ENCODE data around the gene C19orf25. TPM values are rescaled to one million over a fixed set of nuclear protein-coding genes. Genes with fewer than 3 reads are reported as not detected.

Gene C19orf25
- total RNA-seq, 2 donors from 2014 or later, result 40.0 to 51.1 TPM

DNA sequence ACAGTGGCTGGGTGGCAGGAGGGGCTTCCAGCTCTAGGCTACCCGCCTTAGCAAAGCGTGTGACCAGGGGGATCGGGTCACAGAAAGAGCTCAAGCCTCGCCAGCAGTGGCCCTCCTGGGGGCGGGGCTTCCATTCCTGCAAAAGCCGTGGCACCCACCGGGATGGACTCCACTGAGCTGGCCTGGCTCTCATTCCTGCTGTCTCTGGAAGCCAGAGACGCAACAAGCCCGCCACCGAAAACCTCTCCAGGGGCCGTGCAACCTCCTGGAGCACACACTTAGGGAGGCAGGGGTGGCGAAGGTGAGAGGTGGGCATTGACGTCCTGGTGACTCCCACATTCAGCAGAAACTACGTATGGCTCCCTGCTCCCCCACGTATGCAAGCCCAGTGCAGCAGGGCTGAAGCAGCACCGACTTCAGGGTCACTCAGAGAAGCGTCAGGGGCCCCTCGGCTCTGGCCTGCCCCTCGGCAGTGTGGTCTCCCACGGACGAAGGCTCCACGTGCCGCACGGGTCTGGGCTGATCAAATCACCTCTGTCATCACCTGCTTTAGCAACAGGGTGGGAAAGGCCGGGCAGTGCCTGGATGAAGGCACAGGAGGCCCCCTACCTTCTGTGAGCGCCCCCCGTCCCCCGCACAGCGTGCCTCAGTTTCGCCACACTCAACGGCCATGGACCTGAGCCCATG is 3.1 kb downstream of the C19orf25 start:
- no peak overlapping the region for H3K27ac Mint-ChIP-seq
- no peaks in the 10 kb centered on the region for H3K4me1 Mint-ChIP-seq
- peaks cover 21% of the 10 kb centered on the region for H3K36me3 ChIP-seq (ENCODE audit: control insufficient read depth, insufficient read depth, low read length)
- H3K4me3 Mint-ChIP-seq, result no peak overlapping the region
- TF ChIP-seq, protein P1, sequence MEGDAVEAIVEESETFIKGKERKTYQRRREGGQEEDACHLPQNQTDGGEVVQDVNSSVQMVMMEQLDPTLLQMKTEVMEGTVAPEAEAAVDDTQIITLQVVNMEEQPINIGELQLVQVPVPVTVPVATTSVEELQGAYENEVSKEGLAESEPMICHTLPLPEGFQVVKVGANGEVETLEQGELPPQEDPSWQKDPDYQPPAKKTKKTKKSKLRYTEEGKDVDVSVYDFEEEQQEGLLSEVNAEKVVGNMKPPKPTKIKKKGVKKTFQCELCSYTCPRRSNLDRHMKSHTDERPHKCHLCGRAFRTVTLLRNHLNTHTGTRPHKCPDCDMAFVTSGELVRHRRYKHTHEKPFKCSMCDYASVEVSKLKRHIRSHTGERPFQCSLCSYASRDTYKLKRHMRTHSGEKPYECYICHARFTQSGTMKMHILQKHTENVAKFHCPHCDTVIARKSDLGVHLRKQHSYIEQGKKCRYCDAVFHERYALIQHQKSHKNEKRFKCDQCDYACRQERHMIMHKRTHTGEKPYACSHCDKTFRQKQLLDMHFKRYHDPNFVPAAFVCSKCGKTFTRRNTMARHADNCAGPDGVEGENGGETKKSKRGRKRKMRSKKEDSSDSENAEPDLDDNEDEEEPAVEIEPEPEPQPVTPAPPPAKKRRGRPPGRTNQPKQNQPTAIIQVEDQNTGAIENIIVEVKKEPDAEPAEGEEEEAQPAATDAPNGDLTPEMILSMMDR (conservative IDR thresholded peaks at IDR 0.05), result no peak
- 91 to 96% methylated on average over 20 to 31 of the region's 31 CpGs for WGBS, 2 experiments (ENCODE audit: insufficient coverage in 1 of 2, insufficient read length in 1 of 2)
- no peak overlapping the region for H3K4me3 ChIP-seq (ENCODE audit: low read length)
- no peaks in the 10 kb centered on the region for H3K9me3 ChIP-seq (ENCODE audit: control insufficient read depth, low read length)
- no peaks in the 10 kb centered on the region for H3K9me3 Mint-ChIP-seq
- no peak for DNase-seq
- no peak overlapping the region for H3K27ac ChIP-seq (ENCODE audit: low read depth, low read length)
- peaks cover 5% of the 10 kb centered on the region for H3K36me3 Mint-ChIP-seq (ENCODE audit: low read depth)
- peaks cover 25% of the 10 kb centered on the region for H3K27me3 ChIP-seq (ENCODE audit: control insufficient read depth, insufficient read depth, low read length, poor library complexity, severe bottlenecking)
- no peak overlapping the region for H3K9ac ChIP-seq (ENCODE audit: extremely low read depth, low read length, poor library complexity, severe bottlenecking)
- peaks cover 26% of the 10 kb centered on the region for H3K27me3 Mint-ChIP-seq (ENCODE audit: insufficient read depth)
- peaks cover 2% of the 10 kb centered on the region for H3K4me1 ChIP-seq (ENCODE audit: control insufficient read depth, insufficient read depth, low read length)

DNA sequence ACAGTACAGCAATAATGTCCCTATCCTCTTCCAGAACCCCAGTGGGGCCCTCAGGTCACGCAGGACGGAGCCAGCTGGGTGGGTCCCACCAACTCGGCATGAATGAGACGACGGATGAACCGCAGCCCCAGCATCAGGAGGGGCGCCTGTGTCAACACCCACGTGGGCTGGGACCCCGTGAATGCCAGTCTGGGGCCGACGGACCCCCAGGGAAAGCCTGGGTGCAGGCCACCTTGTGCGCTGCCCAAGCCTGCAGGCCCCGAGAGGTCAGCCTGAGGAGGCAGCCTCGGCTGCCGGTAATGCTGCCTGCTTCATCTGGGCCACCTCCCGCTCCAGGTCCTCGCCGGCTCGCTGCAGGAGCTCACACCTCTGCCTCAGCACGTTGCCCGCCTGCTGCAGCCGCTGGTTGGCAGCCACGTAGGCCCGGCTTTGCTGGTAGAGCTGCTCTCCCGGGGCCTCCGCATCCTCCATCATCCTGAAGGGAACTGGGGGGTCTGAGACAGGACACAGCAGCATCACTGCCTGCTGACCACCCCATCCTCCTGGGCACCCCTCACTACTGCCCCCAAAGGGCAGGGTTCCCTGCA is 4.2 kb downstream of the C19orf25 start:
- Mint-ChIP-seq H3K4me3 (no peak overlapping the region), H3K27me3 (ENCODE audit: insufficient read depth) (peaks cover 31% of the 10 kb centered on the region), H3K27ac (no peak overlapping the region), H3K36me3 (ENCODE audit: low read depth) (peaks cover 5% of the 10 kb centered on the region), H3K9me3 (no peaks in the 10 kb centered on the region), H3K4me1 (no peaks in the 10 kb centered on the region)
- no peak for DNase-seq
- 94 to 98% methylated on average over 24 to 26 of the region's 26 CpGs for WGBS, 2 experiments (ENCODE audit: insufficient coverage in 1 of 2, insufficient read length in 1 of 2)
- Histone ChIP-seq H3K4me1 (ENCODE audit: control insufficient read depth, insufficient read depth, low read length) (peaks cover 6% of the 10 kb centered on the region), H3K27ac (ENCODE audit: low read depth, low read length) (no peak overlapping the region), H3K9me3 (ENCODE audit: control insufficient read depth, low read length) (no peaks in the 10 kb centered on the region), H3K4me3 (ENCODE audit: low read length) (no peak overlapping the region), H3K9ac (ENCODE audit: extremely low read depth, low read length, poor library complexity, severe bottlenecking) (no peak overlapping the region), H3K36me3 (ENCODE audit: control insufficient read depth, insufficient read depth, low read length) (peaks cover 21% of the 10 kb centered on the region), H3K27me3 (ENCODE audit: control insufficient read depth, insufficient read depth, low read length, poor library complexity, severe bottlenecking) (peaks cover 35% of the 10 kb centered on the region)
- TF ChIP-seq, protein P1 (conservative IDR thresholded peaks at IDR 0.05), result no peak

DNA sequence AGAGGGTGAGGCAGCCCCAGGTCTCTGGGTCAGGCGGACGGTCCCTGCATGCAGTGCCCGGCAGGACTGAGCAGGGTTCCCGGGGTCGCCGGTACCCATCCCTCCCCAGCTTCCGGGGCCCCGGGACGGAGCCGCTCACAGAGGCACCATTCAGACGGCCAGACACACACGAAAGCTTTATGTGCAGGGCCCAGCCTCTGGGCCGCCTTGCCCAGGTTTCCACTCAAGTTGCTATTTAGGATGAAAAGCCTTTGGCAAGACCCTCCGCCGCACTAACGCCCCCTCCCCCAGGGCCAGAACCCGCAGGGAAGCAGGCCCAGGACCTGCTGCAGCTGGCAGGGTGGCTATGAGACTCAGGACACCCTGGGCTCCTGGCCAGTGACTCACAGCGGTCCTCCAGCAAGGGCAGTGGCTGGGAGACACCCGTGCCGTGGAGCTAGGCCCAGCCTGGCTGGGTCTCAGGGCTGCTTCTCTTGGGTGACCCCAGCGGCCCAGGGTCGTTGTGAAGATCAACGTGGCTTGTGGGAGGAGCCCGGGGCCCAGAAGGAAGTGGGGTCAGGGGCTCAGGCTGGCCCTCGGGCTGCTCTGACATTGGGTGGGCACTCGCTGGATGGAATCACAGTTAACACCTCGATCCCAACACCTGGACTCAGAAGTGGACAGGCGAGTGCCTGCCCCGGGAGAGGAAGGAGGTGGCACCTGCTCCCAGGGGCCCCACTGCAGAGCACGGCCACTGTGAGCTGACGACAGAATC is 4.8 kb downstream of the C19orf25 start:
- Mint-ChIP-seq H3K4me1 (no peaks in the 10 kb centered on the region), H3K27me3 (ENCODE audit: insufficient read depth) (peaks cover 31% of the 10 kb centered on the region), H3K9me3 (no peaks in the 10 kb centered on the region), H3K4me3 (no peak overlapping the region), H3K36me3 (ENCODE audit: low read depth) (peaks cover 5% of the 10 kb centered on the region), H3K27ac (no peak overlapping the region)
- peaks cover 6% of the 10 kb centered on the region for H3K4me1 ChIP-seq (ENCODE audit: control insufficient read depth, insufficient read depth, low read length)
- no peak overlapping the region for H3K27ac ChIP-seq (ENCODE audit: low read depth, low read length)
- H3K9me3 ChIP-seq (ENCODE audit: control insufficient read depth, low read length), result no peaks in the 10 kb centered on the region
- 90% methylated on average over 22 to 31 of the region's 31 CpGs for WGBS, 2 experiments (ENCODE audit: insufficient coverage in 1 of 2, insufficient read length in 1 of 2)
- TF ChIP-seq, protein P1 (conservative IDR thresholded peaks at IDR 0.05), result no peak
- no peak overlapping the region for H3K9ac ChIP-seq (ENCODE audit: extremely low read depth, low read length, poor library complexity, severe bottlenecking)
- no peak overlapping the region for H3K4me3 ChIP-seq (ENCODE audit: low read length)
- H3K27me3 ChIP-seq (ENCODE audit: control insufficient read depth, insufficient read depth, low read length, poor library complexity, severe bottlenecking), result peaks cover 40% of the 10 kb centered on the region
- H3K36me3 ChIP-seq (ENCODE audit: control insufficient read depth, insufficient read depth, low read length), result peaks cover 21% of the 10 kb centered on the region
- no peak for DNase-seq

Data from endodermal cell (in vitro differentiated cells).